HG03460 (cell line): ENCODE data around the gene ARID1B.

Experiments used
- ATAC-seq: cut with Tn5 transposase; IDR thresholded peaks from one replicate; pipeline ENCODE4 v1.9.1; 2021; ENCODE audit not compliant: unreplicated experiment

The ARID1B gene

GRCh38 chr6:156954816-156955215, 177.6 kb downstream of the ARID1B start:
- no peak for ATAC-seq

GRCh38 chr6:156955494-156956183, 178.5 kb downstream of the ARID1B start:
- ATAC-seq = no peak

GRCh38 chr6:156956286-156956685, 179.1 kb downstream of the ARID1B start:
- ATAC-seq = no peak

GRCh38 chr6:156957931-156958547, 180.9 kb downstream of the ARID1B start:
- no peak for ATAC-seq

- ATAC-seq = no peak
These were observed 183.3 kb downstream of the ARID1B start for GRCh38 chr6:156960525-156960924.

GRCh38 chr6:156961282-156961892, 184.2 kb downstream of the ARID1B start:
- ATAC-seq = no peak

GRCh38 chr6:156963712-156964700, 186.8 kb downstream of the ARID1B start:
- ATAC-seq = no peak

- ATAC-seq = no peak
These were observed 190.7 kb downstream of the ARID1B start for GRCh38 chr6:156967852-156968251.

GRCh38 chr6:156969233-156969632, 192.1 kb downstream of the ARID1B start:
- no peak for ATAC-seq

GRCh38 chr6:156970595-156971112, 193.5 kb downstream of the ARID1B start:
- ATAC-seq = no peak

- ATAC-seq = no peak
These were observed 194.1 kb downstream of the ARID1B start for GRCh38 chr6:156971153-156971885.

- ATAC-seq = no peak
These were observed 195.0 kb downstream of the ARID1B start for GRCh38 chr6:156972145-156972544.

- ATAC-seq = no peak
These were observed 197.7 kb downstream of the ARID1B start for GRCh38 chr6:156974830-156975261.

GRCh38 chr6:156975414-156975813, 198.2 kb downstream of the ARID1B start:
- no peak for ATAC-seq

- no peak for ATAC-seq
These were observed 199.3 kb downstream of the ARID1B start for GRCh38 chr6:156976216-156977127.

- no peak for ATAC-seq
These were observed 200.5 kb downstream of the ARID1B start for GRCh38 chr6:156977527-156978291.

- ATAC-seq = no peak
These were observed 201.8 kb downstream of the ARID1B start for GRCh38 chr6:156978948-156979347.

GRCh38 chr6:156980515-156980914, 203.3 kb downstream of the ARID1B start:
- ATAC-seq = no peak
